Brain pericyte (primary cell): ENCODE data around the gene NUBP1.
"Not testable (repeated sequence)": the region's sequence is repeated elsewhere in the genome, so short reads cannot be mapped to it uniquely, and the experiment has no call there.

Experiments
- DNase-seq: peaks from one replicate; pipeline ENCODE4 v3.0.0-alpha.2; 2012; ENCODE audit warnings: low read depth, low spot score

The NUBP1 gene

GRCh38 chr16:10743610-10744369, at the start of gene NUBP1:
TSS of gene NUBP1 (plus strand) at chr16:10743842. CDS start at chr16:10743864, 22 bp downstream.
- peak; percentile 95 for DNase-seq

- no peak for DNase-seq
Measured at GRCh38 chr16:10693889-10694288, 49.8 kb upstream of the NUBP1 start.

- DNase-seq: no peak
Measured at GRCh38 chr16:10694306-10694705, 49.3 kb upstream of the NUBP1 start.

- DNase-seq: no peak
Measured at GRCh38 chr16:10694830-10695229, 48.8 kb upstream of the NUBP1 start, which contains the start of gene TEKT5. TSS of gene TEKT5 (minus strand) at chr16:10694930. CDS start at chr16:10694873, 57 bp downstream.

GRCh38 chr16:10699756-10700155, 43.9 kb upstream of the NUBP1 start:
- DNase-seq: no peak

GRCh38 chr16:10708969-10709368, 34.7 kb upstream of the NUBP1 start:
- no peak for DNase-seq

GRCh38 chr16:10728003-10728887, 15.4 kb upstream of the NUBP1 start:
- DNase-seq: no peak

- no peak for DNase-seq
Measured at GRCh38 chr16:10729104-10730048, 14.3 kb upstream of the NUBP1 start.

GRCh38 chr16:10731790-10732189, 11.9 kb upstream of the NUBP1 start:
- DNase-seq: no peak

GRCh38 chr16:10737068-10737625, 6.5 kb upstream of the NUBP1 start:
- no peak for DNase-seq

GRCh38 chr16:10738231-10739077, 5.2 kb upstream of the NUBP1 start:
- no peak for DNase-seq

- no peak for DNase-seq
Measured at GRCh38 chr16:10740000-10740844, 3.4 kb upstream of the NUBP1 start.

GRCh38 chr16:10740845-10741208, 2.8 kb upstream of the NUBP1 start:
- no peak for DNase-seq

GRCh38 chr16:10741249-10741648, 2.4 kb upstream of the NUBP1 start:
- not testable (repeated sequence) for DNase-seq

GRCh38 chr16:10741844-10742243, 1.8 kb upstream of the NUBP1 start:
- DNase-seq: no peak

GRCh38 chr16:10743227-10743609, 424 bp upstream of the NUBP1 start:
- DNase-seq: no peak

- no peak for DNase-seq
Measured at GRCh38 chr16:10744370-10745030, 858 bp downstream of the NUBP1 start.

- DNase-seq: no peak
Measured at GRCh38 chr16:10745841-10746240, 2.2 kb downstream of the NUBP1 start.

GRCh38 chr16:10750793-10751192, 7.2 kb downstream of the NUBP1 start:
- no peak for DNase-seq
